ENCODE data around the gene RRH.

Gene RRH

DNA sequence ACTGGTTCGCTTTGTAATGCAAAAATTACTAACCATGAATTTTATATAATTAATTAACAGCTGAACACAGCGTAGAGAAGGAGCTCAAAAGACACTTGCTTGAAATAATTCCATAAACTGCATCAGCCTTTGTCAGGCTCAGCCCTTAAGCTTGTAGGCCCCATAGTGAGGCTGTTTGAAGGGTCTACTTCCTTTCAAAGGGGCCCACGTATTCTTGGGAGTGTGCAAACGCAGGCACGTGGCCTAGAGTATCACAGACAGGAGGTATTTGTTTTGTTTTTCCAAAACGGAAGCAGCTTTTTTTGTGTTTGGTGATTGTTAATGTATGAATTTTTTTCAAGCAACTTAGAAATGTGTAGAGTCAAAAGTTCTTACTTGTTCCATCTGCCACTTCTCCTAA is 59.3 kb downstream of the RRH start:
- no peak for DNase-seq (ENCODE audit: low read depth, low spot score)

- no peak for DNase-seq (ENCODE audit: low read depth, low spot score)
Observed at GRCh38 chr4:109890076-109890475, 62.3 kb downstream of the RRH start.

Data from ELF-1 (cell line).